HG03045 (cell line): ENCODE data around the gene ZNF519.

Experiments used
- ATAC-seq: cut with Tn5 transposase; IDR thresholded peaks from one replicate; pipeline ENCODE4 v1.9.1; 2021; ENCODE audit warnings: mild to moderate bottlenecking, moderate library complexity; ENCODE audit not compliant: unreplicated experiment

Gene ZNF519

GRCh38 chr18:14100503-14101286, 31.5 kb downstream of the ZNF519 start:
- ATAC-seq = no peak

GRCh38 chr18:14098428-14098827, 33.8 kb downstream of the ZNF519 start:
- ATAC-seq = no peak

GRCh38 chr18:14097761-14098160, 34.5 kb downstream of the ZNF519 start:
- no peak for ATAC-seq

- no peak for ATAC-seq
Observed at GRCh38 chr18:14093307-14093915, 38.8 kb downstream of the ZNF519 start.

- ATAC-seq = no peak
Observed at GRCh38 chr18:14092625-14093306, 39.5 kb downstream of the ZNF519 start.

- no peak for ATAC-seq
Observed at GRCh38 chr18:14089781-14090180, 42.5 kb downstream of the ZNF519 start.

- ATAC-seq = no peak
Observed at GRCh38 chr18:14089191-14089590, 43.0 kb downstream of the ZNF519 start.

- no peak for ATAC-seq
Observed at GRCh38 chr18:14086458-14087231, 45.6 kb downstream of the ZNF519 start.

GRCh38 chr18:14085770-14086457, 46.3 kb downstream of the ZNF519 start:
- no peak for ATAC-seq

- no peak for ATAC-seq
Observed at GRCh38 chr18:14075196-14075595, 57.0 kb downstream of the ZNF519 start.

- no peak for ATAC-seq
Observed at GRCh38 chr18:14074187-14074586, 58.0 kb downstream of the ZNF519 start.

GRCh38 chr18:14053661-14054060, 78.6 kb downstream of the ZNF519 start:
- ATAC-seq = no peak
